Measurements from ENCODE around the gene EIF6. TPM values are rescaled to one million over a fixed set of nuclear protein-coding genes. Genes with fewer than 3 reads are reported as not detected.
A peak's percentile ranks its signal among the peaks of the same experiment; 100 is the strongest.

EIF6 gene
- total RNA-seq, 4 donors from 2014 or later: 111 to 229 (median 174) TPM

DNA sequence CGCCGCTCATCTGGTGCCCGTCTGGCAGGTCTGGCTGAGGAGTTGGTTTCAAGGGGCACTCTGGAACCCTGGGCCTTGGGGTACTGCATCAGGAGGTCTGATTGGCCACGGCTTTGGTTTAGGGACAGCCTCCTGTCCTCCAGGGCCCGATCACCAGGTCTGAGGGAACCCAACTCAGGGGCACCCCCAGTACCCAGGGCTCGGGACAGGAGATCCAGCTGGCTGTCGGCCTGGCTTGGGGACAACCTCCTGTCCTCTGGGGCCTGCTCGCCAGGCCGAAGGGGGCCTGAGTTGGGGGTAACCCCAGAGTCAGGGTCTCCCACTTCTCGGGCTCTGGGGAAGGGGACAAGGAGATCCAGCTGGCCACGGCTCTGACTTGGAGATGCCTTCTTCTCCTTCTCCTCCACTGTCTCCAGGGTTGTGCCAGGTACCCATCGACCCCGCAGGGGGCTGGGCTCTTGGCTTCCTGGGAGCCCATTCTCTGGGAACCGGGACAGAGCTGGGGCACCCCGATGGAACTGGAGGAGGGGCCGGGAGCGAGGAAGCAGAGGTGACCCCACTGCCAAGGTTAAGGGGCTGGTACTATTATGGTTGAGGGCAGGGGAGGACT lies 2.4 kb upstream of the EIF6 start:
- no peaks in the 10 kb centered on the region for H3K9me3 ChIP-seq
- no peak for DNase-seq (ENCODE audit: low spot score in 2 of 2)
- H3K4me1 ChIP-seq: peaks cover 45% of the 10 kb centered on the region
- TF ChIP-seq EP300 (IDR thresholded peaks at IDR 0.05): no peak
- TF ChIP-seq CTCF (IDR thresholded peaks at IDR 0.05): no peak
- TF ChIP-seq POLR2A (IDR thresholded peaks at IDR 0.05): no peak
- no peak for TF ChIP-seq POLR2AphosphoS5 (IDR thresholded peaks at IDR 0.05)
- no peaks in the 10 kb centered on the region for H3K36me3 ChIP-seq
- no peak overlapping the region for H3K4me3 ChIP-seq
- no peak overlapping the region for H3K27ac ChIP-seq
- no peaks in the 10 kb centered on the region for H3K27me3 ChIP-seq
- 93% methylated on average over 7 of the region's 17 CpGs for WGBS

DNA sequence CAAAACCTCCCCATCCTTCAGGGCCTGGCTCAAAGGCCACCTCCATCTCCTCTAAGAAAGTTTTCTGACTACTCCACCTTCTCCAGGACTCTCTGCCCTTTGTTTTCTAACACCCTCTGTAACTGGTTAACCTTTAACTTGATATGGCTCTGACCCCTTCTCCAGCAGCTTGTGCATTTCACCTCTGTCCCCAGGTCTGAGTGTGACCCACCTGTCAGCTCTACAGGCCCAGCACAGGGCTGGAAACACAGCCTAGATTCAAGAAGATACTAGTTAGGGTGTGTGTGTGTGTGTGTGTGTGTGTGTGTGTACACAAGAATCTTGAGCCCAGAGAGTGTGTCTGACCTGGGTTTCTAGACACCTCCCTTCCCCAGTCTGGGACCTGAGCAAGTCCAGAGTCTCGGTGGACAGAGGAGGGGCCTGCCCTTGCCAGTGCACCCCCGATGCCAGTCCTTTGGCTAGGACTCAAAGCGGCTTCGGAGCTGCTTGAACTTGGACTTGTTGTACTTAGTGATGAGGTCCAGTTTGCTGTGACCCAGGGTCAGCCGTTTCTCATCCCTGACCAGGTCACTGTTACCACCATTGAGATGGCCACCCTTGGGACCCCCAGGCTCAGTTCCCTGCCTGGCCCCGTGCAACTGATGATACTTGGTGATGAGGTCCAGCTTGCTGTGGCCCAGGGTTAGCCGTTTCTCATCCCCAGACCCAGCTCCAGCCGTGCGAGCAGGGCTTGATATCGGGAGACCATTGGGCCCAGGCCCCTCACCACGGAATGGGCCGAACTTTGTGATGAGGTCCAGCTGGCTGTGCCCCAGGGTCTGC lies 1.7 kb upstream of the EIF6 start:
- 93% methylated on average over 7 of the region's 12 CpGs for whole genome bisulfite sequencing
- H3K9me3 ChIP-seq: no peaks in the 10 kb centered on the region
- peaks cover 44% of the 10 kb centered on the region for H3K4me1 ChIP-seq
- DNase-seq (ENCODE audit: low spot score in 2 of 2): no peak
- no peaks in the 10 kb centered on the region for H3K36me3 ChIP-seq
- no peak overlapping the region for H3K4me3 ChIP-seq
- H3K27me3 ChIP-seq: no peaks in the 10 kb centered on the region
- TF ChIP-seq CTCF (IDR thresholded peaks at IDR 0.05) (no peak), POLR2AphosphoS5 (IDR thresholded peaks at IDR 0.05) (no peak), POLR2A (IDR thresholded peaks at IDR 0.05) (no peak), EP300 (IDR thresholded peaks at IDR 0.05) (no peak)
- no peak overlapping the region for H3K27ac ChIP-seq

DNA sequence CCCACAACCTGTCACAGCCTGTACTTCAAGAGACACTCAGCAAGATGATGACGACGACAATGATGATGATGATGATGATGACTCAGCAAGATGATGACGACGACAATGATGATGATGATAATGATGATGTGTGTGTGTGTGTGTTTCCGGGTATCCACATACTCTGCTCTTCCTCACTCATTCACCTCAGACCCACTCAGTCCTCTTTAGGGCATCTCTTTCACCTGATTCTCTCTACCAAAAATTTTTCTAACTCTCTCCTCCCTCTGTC lies 1.2 kb upstream of the EIF6 start:
- H3K4me3 ChIP-seq: no peak overlapping the region
- H3K27me3 ChIP-seq: no peaks in the 10 kb centered on the region
- 54% methylated on average over 5 of the region's 5 CpGs for WGBS
- H3K27ac ChIP-seq: no peak overlapping the region
- no peaks in the 10 kb centered on the region for H3K9me3 ChIP-seq
- peaks cover under 1% of the 10 kb centered on the region for H3K36me3 ChIP-seq
- peaks cover 39% of the 10 kb centered on the region for H3K4me1 ChIP-seq
- TF ChIP-seq CTCF (IDR thresholded peaks at IDR 0.05) (no peak), POLR2A (IDR thresholded peaks at IDR 0.05) (no peak), POLR2AphosphoS5 (IDR thresholded peaks at IDR 0.05) (no peak), EP300 (IDR thresholded peaks at IDR 0.05) (no peak)
- DNase-seq (ENCODE audit: low spot score in 2 of 2): no peak

GRCh38 chr20:35284992-35285805 lies 627 bp upstream of the EIF6 start:
- no peak for TF ChIP-seq POLR2A (IDR thresholded peaks at IDR 0.05)
- TF ChIP-seq POLR2AphosphoS5 (IDR thresholded peaks at IDR 0.05): no peak
- no peak for TF ChIP-seq CTCF (IDR thresholded peaks at IDR 0.05)
- no peak for TF ChIP-seq EP300 (IDR thresholded peaks at IDR 0.05)
- Histone ChIP-seq H3K27me3 (no peaks in the 10 kb centered on the region), H3K4me1 (peaks cover 41% of the 10 kb centered on the region), H3K9me3 (no peaks in the 10 kb centered on the region), H3K36me3 (peaks cover 6% of the 10 kb centered on the region), H3K27ac (peak overlapping the region; percentile 92), H3K4me3 (peak overlapping the region; percentile 74)
- DNase-seq (ENCODE audit: low spot score in 2 of 2): no peak
- 40% methylated on average over 19 of the region's 19 CpGs for WGBS
